Ectodermal cell (in vitro differentiated cells): ENCODE results near the gene CREB5.

Experiments
- H3K27ac ChIP-seq: 2 replicates; pipeline ENCODE4 v1.7.0; 2013; ENCODE audit warnings: mild to moderate bottlenecking, low read depth, low read length; ENCODE audit not compliant: insufficient read depth, poor library complexity, severe bottlenecking
- H3K27me3 ChIP-seq: 2 replicates; pipeline ENCODE4 v1.7.0; 2013; ENCODE audit warnings: mild to moderate bottlenecking, low read length; ENCODE audit not compliant: insufficient read depth, control insufficient read depth, poor library complexity, severe bottlenecking
- H3K36me3 ChIP-seq: one replicate; pipeline ENCODE4 v1.7.0; 2013; ENCODE audit warnings: low read length; ENCODE audit not compliant: control insufficient read depth, insufficient read depth
- H3K4me1 ChIP-seq: one replicate; pipeline ENCODE4 v1.7.0; 2013; ENCODE audit warnings: low read length; ENCODE audit not compliant: control insufficient read depth, insufficient read depth
- H3K4me3 ChIP-seq: 2 replicates; pipeline ENCODE4 v1.7.0; 2013; ENCODE audit warnings: low read depth, low read length, control low read depth; ENCODE audit not compliant: insufficient read depth
- H3K9me3 ChIP-seq: 2 replicates; pipeline ENCODE4 v1.7.0; 2013; ENCODE audit warnings: mild to moderate bottlenecking, low read length, moderate library complexity; ENCODE audit not compliant: control insufficient read depth
- WGBS, 2 experiments: methylation state at CpG; one replicate each; pipeline ENCODE4 v1.1.7; 2013; ENCODE audit warnings: missing lambda C conversion rate in 2 of 2; 5-methylcytosine and 5-hydroxymethylcytosine counted together

Gene CREB5

DNA sequence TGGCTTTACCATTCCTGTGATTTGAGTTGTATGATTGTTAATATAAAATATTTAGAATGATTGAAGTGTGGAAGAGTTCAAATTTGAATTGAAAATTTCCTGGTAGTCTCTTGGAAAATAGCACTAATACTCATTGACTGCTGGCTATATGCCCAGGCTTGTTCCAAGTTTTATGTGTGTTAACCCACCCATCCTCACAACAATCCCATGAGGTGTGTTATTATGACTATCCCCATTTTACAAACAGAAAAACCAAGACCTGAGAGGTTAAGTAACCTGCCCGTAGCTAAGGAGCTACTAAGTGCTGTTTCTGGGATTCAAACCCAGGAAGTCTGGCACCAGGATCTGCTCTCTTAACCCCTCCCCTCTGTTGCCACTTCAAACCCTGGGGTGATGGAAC is 213.9 kb downstream of the CREB5 start:
- no peak overlapping the region for H3K4me3 ChIP-seq
- no peaks in the 10 kb centered on the region for H3K27me3 ChIP-seq
- H3K4me1 ChIP-seq, result no peaks in the 10 kb centered on the region
- no peak overlapping the region for H3K27ac ChIP-seq
- H3K9me3 ChIP-seq, result no peaks in the 10 kb centered on the region
- WGBS, 2 experiments, result 91 to 94% methylated on average over 1 of the region's 1 CpG
- H3K36me3 ChIP-seq, result no peaks in the 10 kb centered on the region

- H3K4me3 ChIP-seq, result no peak overlapping the region
- H3K27ac ChIP-seq, result no peak overlapping the region
- H3K36me3 ChIP-seq, result no peaks in the 10 kb centered on the region
- no peaks in the 10 kb centered on the region for H3K27me3 ChIP-seq
- 54 to 56% methylated on average over 7 to 8 of the region's 8 CpGs for WGBS, 2 experiments
- no peaks in the 10 kb centered on the region for H3K4me1 ChIP-seq
- H3K9me3 ChIP-seq, result no peaks in the 10 kb centered on the region
Observed at GRCh38 chr7:28626624-28627262, 214.4 kb downstream of the CREB5 start.

- H3K27ac ChIP-seq, result no peak overlapping the region
- no peaks in the 10 kb centered on the region for H3K36me3 ChIP-seq
- no peak overlapping the region for H3K4me3 ChIP-seq
- H3K4me1 ChIP-seq, result no peaks in the 10 kb centered on the region
- H3K27me3 ChIP-seq, result no peaks in the 10 kb centered on the region
- 79 to 81% methylated on average over 5 of the region's 5 CpGs for WGBS, 2 experiments
- no peaks in the 10 kb centered on the region for H3K9me3 ChIP-seq
Observed at GRCh38 chr7:28627263-28627653, 214.9 kb downstream of the CREB5 start.

DNA sequence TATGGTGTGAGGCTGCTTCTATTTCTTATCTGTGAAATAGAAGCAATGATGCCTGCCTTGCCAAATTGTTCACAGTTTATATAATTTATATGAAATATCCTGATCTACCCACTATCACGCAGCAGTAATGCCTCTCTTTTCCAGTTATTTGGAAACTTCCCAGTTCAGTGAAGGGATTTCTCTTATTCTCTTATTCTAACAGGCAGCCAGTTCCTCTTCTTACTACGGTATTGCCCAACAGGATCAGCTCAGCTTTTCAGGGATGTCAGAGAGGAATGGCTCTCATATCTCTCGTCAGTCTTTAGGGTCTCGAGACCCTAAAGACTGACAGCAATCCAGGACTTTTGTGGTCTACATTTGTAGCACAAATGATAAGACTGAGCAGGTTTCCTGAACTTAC is 215.6 kb downstream of the CREB5 start:
- Histone ChIP-seq H3K4me1 (no peaks in the 10 kb centered on the region), H3K27me3 (no peaks in the 10 kb centered on the region), H3K27ac (no peak overlapping the region), H3K36me3 (no peaks in the 10 kb centered on the region), H3K9me3 (no peaks in the 10 kb centered on the region), H3K4me3 (no peak overlapping the region)
- 90 to 94% methylated on average over 4 of the region's 4 CpGs for WGBS, 2 experiments

GRCh38 chr7:28629216-28629842 is 217.0 kb downstream of the CREB5 start:
- H3K4me3 ChIP-seq, result no peak overlapping the region
- no peaks in the 10 kb centered on the region for H3K36me3 ChIP-seq
- no peaks in the 10 kb centered on the region for H3K9me3 ChIP-seq
- no peaks in the 10 kb centered on the region for H3K4me1 ChIP-seq
- H3K27me3 ChIP-seq, result no peaks in the 10 kb centered on the region
- WGBS, 2 experiments, result 89 to 90% methylated on average over 4 of the region's 4 CpGs
- no peak overlapping the region for H3K27ac ChIP-seq

GRCh38 chr7:28630350-28630749 is 218.0 kb downstream of the CREB5 start:
- H3K4me3 ChIP-seq, result no peak overlapping the region
- WGBS, 2 experiments, result 97 to 99% methylated on average over 3 of the region's 3 CpGs
- H3K36me3 ChIP-seq, result no peaks in the 10 kb centered on the region
- no peaks in the 10 kb centered on the region for H3K9me3 ChIP-seq
- H3K27me3 ChIP-seq, result no peaks in the 10 kb centered on the region
- H3K27ac ChIP-seq, result no peak overlapping the region
- no peaks in the 10 kb centered on the region for H3K4me1 ChIP-seq

- WGBS, 2 experiments, result 83 to 90% methylated on average over 2 of the region's 2 CpGs
- H3K4me1 ChIP-seq, result no peaks in the 10 kb centered on the region
- no peaks in the 10 kb centered on the region for H3K9me3 ChIP-seq
- no peaks in the 10 kb centered on the region for H3K36me3 ChIP-seq
- H3K4me3 ChIP-seq, result no peak overlapping the region
- no peaks in the 10 kb centered on the region for H3K27me3 ChIP-seq
- no peak overlapping the region for H3K27ac ChIP-seq
Observed at GRCh38 chr7:28631995-28632394, 219.7 kb downstream of the CREB5 start.

DNA sequence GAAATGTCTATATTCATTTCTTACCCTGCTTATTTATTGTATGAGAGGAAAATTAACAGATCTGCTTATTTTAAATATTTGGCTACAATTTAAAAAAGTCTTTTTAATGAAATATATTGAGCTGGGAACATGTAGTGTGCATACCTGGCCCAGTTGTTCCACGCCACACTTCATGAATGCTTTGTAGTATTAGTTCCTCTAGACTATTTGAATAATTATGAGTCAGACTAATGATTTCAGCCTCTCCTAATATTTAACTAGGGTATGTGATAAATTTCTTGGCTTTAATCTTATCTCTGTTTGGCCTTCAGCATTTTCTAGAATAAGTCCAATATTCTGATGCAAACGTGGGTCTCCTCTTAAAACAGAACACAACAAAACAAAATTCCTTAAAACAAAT is 226.6 kb downstream of the CREB5 start:
- Histone ChIP-seq H3K4me3 (no peak overlapping the region), H3K9me3 (no peaks in the 10 kb centered on the region), H3K4me1 (no peaks in the 10 kb centered on the region), H3K36me3 (no peaks in the 10 kb centered on the region), H3K27ac (no peak overlapping the region), H3K27me3 (no peaks in the 10 kb centered on the region)
- 90 to 93% methylated on average over 2 of the region's 2 CpGs for WGBS, 2 experiments

- H3K36me3 ChIP-seq, result no peaks in the 10 kb centered on the region
- H3K4me3 ChIP-seq, result no peak overlapping the region
- H3K9me3 ChIP-seq, result no peaks in the 10 kb centered on the region
- H3K27me3 ChIP-seq, result no peaks in the 10 kb centered on the region
- no peak overlapping the region for H3K27ac ChIP-seq
- 91 to 93% methylated on average over 2 of the region's 2 CpGs for WGBS, 2 experiments
- no peaks in the 10 kb centered on the region for H3K4me1 ChIP-seq
Observed at GRCh38 chr7:28640001-28640400, 227.7 kb downstream of the CREB5 start.

DNA sequence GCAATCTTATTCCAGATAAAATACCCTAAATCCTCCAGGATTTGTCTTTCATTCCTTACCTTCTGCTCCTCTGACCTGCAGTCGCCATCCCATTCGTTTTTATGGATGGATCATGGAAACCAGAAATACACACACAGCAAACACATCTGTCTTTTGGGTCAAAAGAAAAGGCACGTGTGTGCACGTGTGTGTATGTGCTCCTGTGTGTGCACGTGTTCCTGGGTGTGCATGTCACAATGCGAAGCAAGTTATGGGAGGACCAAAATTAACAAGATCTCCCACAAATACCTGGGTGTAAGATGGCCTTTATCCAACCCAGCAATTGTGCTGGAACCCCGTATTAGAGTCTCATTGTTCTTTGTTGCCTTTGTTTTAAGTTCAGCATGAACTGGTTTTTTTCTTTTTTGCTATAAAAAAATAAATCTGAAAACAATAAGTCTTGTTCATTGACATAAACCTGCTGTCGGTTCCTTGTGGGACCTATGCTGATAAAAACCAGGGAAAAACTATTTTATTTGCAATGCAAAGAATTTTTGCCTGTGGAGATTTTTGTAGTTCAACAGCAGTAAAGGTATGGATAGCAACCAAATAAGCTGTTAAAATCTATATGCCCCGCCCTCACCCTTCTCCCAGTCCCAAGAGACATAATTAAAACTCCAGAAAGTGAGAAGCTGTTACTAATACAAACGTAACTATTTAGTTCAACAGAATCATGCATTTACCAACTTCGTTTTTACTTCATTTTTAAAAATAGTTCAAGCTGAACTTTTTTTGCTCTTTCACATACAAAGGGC is 229.6 kb downstream of the CREB5 start:
- no peak overlapping the region for H3K4me3 ChIP-seq

More for the DNA sequence above, 229.6 kb downstream of the CREB5 start:
- no peaks in the 10 kb centered on the region for H3K9me3 ChIP-seq
- no peaks in the 10 kb centered on the region for H3K4me1 ChIP-seq
- H3K27ac ChIP-seq, result no peak overlapping the region
- 94 to 95% methylated on average over 11 of the region's 11 CpGs for WGBS, 2 experiments
- H3K36me3 ChIP-seq, result no peaks in the 10 kb centered on the region
- H3K27me3 ChIP-seq, result no peaks in the 10 kb centered on the region
